SW 1271 (cell line): ENCODE results near the gene RADIL.

Source experiments
- DNase-seq, 2 experiments: peaks; one replicate each; lab custom pipeline; 2025; lab: John Stamatoyannopoulos, UW

Gene RADIL

DNA sequence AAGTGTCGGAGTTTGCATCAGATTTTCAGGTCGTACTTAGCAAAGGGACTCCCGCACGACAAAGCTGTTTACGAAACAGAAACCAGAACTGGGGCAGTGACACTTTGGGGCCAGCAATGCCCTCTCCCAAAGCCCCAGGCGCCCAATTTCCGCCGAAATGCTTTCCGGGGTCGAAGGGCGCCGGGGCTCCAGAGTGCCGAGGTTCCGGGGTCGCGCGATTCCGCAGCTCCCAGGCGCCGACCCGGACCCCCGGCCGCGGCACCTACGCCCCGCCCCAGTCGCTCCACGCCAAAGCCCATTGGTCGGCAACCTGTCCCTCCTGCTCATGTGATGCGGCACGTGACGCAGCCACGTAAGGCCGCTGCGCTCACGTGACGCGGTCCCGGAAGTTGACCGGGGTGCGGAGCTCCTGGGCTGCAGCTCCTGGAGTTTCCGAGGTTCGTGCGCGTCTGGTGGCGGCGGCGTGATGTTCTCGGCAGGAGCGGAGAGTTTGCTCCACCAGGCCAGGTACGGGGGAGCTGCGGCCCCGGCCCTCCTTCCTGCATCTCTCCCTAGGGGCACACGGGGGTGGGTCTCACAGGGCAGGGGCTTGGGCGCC is 108.2 kb downstream of the RADIL start, which contains the start of gene AP5Z1:
TSS of gene AP5Z1 (plus strand) at position 374 of the 598 bp plus-strand sequence. CDS start at position 467, 93 bp downstream.
- DNase-seq = peak; percentile 94 to 96

GRCh38 chr7:4774658-4775249 is 108.8 kb downstream of the RADIL start:
- peak; percentile 54 to 67 for DNase-seq

- DNase-seq = no peak
Observed at GRCh38 chr7:4774007-4774406, 109.5 kb downstream of the RADIL start.

GRCh38 chr7:4772306-4772705 is 111.2 kb downstream of the RADIL start:
- no peak for DNase-seq

- no peak for DNase-seq
Observed at GRCh38 chr7:4771737-4772136, 111.8 kb downstream of the RADIL start.

- no peak for DNase-seq
Observed at GRCh38 chr7:4770886-4771285, 112.6 kb downstream of the RADIL start.

DNA sequence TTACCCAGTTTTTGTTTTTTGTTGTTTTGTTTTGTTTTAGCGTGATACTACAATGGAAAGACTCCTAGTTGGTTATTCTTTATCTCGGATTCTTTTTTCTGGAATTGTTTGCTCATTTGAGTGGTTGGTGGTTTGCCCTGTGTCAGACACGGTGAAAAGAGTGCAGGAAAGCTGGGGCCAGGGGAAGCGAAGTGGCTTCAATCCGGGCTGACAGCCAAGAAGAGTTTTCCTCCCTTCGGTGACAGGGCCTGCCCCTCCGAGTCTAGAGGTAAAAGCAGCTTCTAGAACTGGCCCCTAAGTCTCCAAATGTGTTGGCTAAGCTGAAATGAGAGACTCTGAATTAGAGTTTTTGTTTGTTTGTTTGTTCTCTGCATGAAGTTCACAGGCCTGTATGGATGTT is 113.8 kb downstream of the RADIL start:
- no peak for DNase-seq

DNA sequence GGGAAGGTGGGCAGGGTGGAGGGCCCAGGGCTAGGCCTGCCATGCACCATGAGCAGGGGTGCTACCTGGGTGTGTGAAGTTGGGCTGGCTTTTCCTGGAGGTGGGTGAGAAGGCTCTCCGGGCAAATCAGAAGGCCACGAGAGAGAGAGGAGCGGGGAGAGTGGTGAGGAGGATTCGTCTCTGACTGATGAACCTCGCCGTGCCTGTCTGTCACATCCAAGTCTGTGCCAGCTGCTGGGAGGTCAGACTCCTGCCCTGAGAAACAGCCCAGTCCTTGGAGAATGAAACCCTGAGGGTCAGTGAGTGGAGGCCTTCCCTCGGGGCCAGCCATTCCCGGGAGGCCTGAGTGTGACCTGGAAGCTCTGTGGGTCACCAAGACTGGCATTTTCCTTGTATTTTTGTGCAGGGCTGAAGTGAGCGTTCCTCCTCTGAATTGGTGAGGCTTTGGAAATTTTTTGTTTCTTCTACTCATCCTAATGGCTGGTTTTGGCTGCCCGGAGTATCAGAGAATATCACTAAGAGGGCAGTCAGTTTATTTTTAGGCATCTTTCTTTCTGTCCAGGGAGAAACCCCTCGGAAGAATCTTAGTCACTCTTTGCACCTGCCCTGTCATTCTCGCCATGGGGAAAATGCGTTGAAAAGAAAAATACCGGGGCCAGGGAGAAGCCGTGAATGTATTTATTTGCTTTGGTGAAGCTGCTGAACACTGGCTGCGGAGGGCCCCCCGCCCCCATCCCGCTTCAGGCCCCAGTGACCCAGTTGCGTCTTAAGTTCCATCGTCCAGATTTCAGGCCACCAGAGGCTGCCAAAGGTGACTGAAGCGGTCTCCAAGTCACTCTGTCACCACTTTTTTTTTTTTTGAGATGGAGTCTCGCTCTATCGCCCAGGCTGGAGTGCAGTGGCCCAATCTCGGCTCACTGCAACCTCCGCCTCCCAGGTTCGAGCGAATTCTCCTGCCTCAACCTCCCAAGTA is 114.6 kb downstream of the RADIL start:
- no peak for DNase-seq

GRCh38 chr7:4766666-4767519 is 116.6 kb downstream of the RADIL start:
- DNase-seq = no peak

- DNase-seq = no peak
Observed at GRCh38 chr7:4765776-4766490, 117.6 kb downstream of the RADIL start.

GRCh38 chr7:4764402-4765007 is 119.0 kb downstream of the RADIL start:
- DNase-seq = no peak

DNA sequence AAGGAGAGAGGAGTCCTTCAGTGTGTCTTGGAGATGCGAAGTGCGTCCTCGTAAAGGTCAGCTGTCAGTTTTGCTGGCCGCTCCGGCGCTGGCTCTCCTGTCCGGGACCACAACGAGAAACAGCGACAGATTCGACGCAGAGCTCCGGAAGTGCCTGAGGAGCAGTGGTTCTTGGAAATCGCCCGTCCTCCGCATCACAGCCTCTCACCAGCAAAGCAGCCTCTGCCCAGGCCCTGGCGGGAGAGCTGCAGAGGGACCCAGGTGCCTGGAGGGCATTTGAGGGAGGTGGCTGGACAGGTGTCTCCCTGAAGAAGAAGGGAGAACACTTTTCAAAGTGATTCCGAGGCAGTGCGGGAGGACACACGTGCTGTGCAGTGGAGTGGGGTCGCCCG is 119.7 kb downstream of the RADIL start:
- DNase-seq = no peak

GRCh38 chr7:4763091-4763793 is 120.3 kb downstream of the RADIL start:
- no peak for DNase-seq

DNA sequence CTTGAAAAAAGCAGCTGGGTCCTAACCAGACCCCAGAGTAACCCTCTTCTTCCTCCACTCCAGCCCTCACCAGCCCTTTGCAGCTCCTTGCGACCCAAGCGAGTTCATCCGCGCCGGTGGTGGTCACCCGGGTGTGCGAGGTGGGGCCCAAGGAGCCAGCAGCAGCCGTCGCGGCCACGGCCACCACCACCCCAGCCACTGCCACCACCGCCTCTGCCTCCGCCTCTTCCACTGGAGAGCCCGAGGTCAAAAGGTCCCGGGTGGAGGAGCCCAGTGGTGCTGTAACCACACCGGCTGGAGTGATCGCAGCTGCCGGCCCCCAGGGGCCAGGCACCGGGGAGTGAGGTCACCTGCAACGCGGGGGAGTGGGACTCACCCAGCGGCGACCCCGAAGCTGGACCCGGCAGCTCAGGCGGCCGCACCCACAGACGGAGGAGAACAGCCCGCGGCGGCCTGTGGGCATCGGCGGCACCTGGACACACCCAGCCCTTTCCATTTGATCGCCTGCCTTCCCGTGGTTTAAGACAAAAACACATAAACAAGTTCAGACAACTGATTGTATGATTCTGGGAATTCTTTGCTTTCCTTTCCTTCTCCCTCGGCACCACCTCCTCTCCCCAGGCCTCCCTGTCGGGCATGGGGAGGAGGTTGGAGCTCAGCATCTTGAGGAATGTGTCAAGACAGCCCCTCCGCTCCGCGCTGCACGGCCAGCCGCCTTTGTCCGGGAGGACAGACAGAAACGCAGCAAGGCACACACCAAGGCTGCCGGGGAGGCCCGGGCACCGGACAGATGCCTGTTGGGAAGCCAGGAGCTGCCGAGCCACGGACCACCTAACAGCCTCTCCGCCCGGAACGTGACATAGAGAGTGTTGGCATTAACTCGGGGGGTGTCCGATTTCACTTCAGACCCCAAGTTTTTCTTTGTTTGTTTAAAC is 121.1 kb downstream of the RADIL start:
- DNase-seq = no peak

GRCh38 chr7:4760952-4761351 is 122.6 kb downstream of the RADIL start:
- no peak for DNase-seq

GRCh38 chr7:4759211-4759610 is 124.3 kb downstream of the RADIL start:
- DNase-seq = no peak

DNA sequence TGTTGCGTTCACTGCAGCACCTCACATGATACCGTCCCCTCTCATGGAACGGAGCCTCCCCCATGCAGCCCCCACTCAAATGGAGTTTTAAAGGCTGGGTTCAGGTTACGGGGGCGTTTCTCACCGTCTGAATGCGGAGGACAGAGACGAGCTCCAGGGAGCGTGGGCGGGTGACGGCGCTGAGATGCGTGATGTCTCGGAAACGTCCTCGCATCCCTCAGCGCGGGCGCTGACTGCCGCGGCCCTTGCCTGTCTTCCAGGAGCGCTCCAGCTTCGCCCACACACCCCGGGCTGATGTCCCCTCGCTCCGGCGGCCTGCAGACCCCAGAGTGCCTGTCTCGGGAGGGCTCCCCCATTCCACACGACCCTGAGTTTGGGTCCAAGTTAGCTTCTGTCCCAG is 124.7 kb downstream of the RADIL start:
- DNase-seq = no peak

GRCh38 chr7:4758111-4758510 is 125.4 kb downstream of the RADIL start:
- DNase-seq = no peak

DNA sequence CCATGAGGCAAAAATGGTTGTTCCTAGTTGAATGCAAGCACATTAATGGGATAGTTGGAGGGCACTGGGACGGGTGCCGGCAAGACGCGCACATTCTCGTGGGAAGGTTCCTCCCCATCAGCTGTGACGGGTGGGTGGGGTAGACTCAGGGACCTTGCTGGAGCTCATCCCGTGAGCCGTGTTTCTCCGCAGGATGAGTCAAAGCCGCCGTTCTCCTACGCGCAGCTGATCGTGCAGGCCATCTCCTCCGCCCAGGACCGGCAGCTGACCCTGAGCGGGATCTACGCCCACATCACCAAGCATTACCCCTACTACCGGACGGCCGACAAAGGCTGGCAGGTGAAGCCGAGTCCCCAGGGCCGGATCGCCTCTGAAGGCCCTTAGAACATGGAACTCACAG is 128.5 kb downstream of the RADIL start:
- no peak for DNase-seq
